ENCODE measurements around the gene YKT6.

Gene YKT6

DNA sequence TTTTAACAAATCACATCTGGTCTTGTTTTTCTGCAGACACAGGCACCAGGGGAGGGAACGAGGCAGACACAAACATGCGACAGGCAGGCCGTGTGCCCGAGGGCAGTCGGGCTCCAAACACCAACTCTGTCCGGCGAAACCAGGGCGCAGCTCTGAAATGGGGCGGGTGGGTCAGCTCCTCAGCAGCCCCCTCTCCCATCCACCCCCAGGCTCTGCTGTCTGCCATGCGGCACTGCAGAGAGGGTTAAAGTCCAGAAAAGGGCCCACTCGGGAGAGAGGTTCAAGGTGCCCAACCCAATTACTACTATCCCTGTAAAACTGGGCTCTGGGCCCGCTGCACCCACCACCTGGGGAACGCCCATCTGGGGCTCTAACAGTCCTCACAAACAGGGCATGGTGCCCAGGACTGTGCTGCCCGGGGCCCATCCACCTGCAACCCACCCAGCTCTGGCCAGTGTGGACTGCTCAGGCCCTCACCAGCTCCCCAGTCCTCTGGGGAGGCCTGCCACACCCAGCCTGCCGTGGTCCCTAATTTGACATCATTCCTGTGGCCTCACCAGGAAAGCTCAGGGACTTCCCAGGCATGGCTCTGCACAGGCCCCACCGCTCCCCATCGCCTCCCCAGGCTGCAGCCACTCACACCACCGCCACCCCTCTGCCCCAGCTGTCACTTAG is 18.7 kb downstream of the YKT6 start:
- Histone ChIP-seq H3F3A (ENCODE audit: insufficient read depth, low read length) (no peaks in the 10 kb centered on the region), H3K9me3 (replicated peaks; ENCODE audit: insufficient read depth, low read length) (no peaks in the 10 kb centered on the region), H3K4me3 (ENCODE audit: low read length) (no peak overlapping the region), H3K9me2 (replicated peaks; ENCODE audit: insufficient read depth, low read length) (no peaks in the 10 kb centered on the region), H3K27ac (ENCODE audit: low read length) (no peak overlapping the region), H3K79me2 (ENCODE audit: low read length) (no peaks in the 10 kb centered on the region), H4K20me1 (ENCODE audit: insufficient read depth, low read length) (no peaks in the 10 kb centered on the region), H2AFZ (ENCODE audit: low read length) (no peak overlapping the region), H3K9ac (ENCODE audit: low read length) (no peak overlapping the region), H3K36me3 (replicated peaks; ENCODE audit: insufficient read depth, low read length) (no peaks in the 10 kb centered on the region), H3K4me2 (ENCODE audit: low read depth, low read length) (no peak overlapping the region), H3K4me1 (ENCODE audit: low read length) (no peaks in the 10 kb centered on the region), H3K27me3 (replicated peaks; ENCODE audit: insufficient read depth, low read length) (peaks cover 36% of the 10 kb centered on the region)
- TF ChIP-seq EZH2phosphoT487 (IDR thresholded peaks at IDR 0.05; ENCODE audit: low read length) (no peak), EZH2 (optimal IDR thresholded peaks at IDR 0.05; ENCODE audit: low read depth, low read length) (no peak)
- TF ChIP-seq, protein P1, sequence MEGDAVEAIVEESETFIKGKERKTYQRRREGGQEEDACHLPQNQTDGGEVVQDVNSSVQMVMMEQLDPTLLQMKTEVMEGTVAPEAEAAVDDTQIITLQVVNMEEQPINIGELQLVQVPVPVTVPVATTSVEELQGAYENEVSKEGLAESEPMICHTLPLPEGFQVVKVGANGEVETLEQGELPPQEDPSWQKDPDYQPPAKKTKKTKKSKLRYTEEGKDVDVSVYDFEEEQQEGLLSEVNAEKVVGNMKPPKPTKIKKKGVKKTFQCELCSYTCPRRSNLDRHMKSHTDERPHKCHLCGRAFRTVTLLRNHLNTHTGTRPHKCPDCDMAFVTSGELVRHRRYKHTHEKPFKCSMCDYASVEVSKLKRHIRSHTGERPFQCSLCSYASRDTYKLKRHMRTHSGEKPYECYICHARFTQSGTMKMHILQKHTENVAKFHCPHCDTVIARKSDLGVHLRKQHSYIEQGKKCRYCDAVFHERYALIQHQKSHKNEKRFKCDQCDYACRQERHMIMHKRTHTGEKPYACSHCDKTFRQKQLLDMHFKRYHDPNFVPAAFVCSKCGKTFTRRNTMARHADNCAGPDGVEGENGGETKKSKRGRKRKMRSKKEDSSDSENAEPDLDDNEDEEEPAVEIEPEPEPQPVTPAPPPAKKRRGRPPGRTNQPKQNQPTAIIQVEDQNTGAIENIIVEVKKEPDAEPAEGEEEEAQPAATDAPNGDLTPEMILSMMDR (IDR thresholded peaks at IDR 0.05; ENCODE audit: low read length): no peak
- no peak for DNase-seq

DNA sequence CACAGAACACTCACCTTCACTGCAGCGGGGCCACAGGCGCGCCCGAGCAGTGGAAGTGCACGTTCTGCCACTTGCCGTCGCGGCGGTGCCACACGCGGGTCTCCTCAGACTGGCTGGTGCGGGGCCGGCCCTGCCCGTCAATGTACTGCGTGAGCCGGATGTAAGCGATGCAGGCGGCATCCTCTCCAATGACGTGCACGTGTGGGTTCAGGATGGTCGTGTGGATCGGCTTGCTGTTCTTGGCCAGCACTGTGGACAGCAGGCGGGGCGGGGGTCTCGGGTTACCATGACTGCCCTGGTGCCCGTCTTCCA is 19.2 kb downstream of the YKT6 start:
- Histone ChIP-seq H3K4me1 (ENCODE audit: low read length) (no peaks in the 10 kb centered on the region), H3K4me3 (ENCODE audit: low read length) (no peak overlapping the region)

DNA sequence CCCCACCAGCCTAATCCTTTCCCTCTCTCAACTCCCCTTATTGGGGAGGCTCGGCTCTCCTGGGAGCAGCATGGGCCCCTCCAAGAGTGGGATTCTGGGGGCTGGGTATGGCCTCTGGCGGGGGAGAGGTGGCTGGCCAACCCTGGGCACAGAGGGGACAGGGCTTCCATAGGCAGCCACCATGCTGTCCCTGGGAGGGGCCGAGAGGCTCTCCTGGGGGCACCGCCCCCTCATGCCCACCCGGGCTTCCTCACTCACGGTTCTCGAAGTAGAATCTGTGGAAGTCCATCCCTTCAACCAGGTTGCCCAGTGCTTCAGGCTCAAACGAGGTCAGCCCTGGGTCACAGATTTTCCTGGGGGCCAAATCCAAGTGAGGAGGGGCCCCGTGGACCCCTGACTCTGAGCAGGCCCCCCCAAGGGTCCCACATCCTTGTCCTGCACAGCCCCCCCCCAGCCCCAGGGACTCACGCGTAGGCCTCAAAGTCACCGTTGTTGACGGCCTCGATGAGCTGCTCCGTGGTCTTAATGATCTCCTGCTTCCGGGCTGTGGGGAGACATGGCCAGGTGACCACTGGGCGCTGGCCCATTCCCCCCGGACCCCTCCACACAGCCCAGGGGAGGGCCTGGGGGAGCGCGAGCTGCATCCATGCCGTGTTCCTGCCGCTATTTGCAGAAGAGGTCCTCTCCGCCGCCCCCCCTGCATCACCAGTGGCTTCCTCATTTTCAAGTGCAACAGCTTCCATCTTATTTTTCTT is 19.8 kb downstream of the YKT6 start:
- no peak overlapping the region for H3K9ac ChIP-seq (ENCODE audit: low read length)
- H3K36me3 ChIP-seq (replicated peaks; ENCODE audit: insufficient read depth, low read length): no peaks in the 10 kb centered on the region

More for the DNA sequence above, 19.2 kb downstream of the YKT6 start:
- no peaks in the 10 kb centered on the region for H4K20me1 ChIP-seq (ENCODE audit: insufficient read depth, low read length)
- no peak overlapping the region for H3K27ac ChIP-seq (ENCODE audit: low read length)
- no peak overlapping the region for H3K4me2 ChIP-seq (ENCODE audit: low read depth, low read length)
- H3F3A ChIP-seq (ENCODE audit: insufficient read depth, low read length): no peaks in the 10 kb centered on the region
- TF ChIP-seq EZH2phosphoT487 (IDR thresholded peaks at IDR 0.05; ENCODE audit: low read length) (no peak), EZH2 (optimal IDR thresholded peaks at IDR 0.05; ENCODE audit: low read depth, low read length) (no peak)
- TF ChIP-seq, protein P1 (IDR thresholded peaks at IDR 0.05; ENCODE audit: low read length): no peak
- H3K9me3 ChIP-seq (replicated peaks; ENCODE audit: insufficient read depth, low read length): no peaks in the 10 kb centered on the region
- H3K27me3 ChIP-seq (replicated peaks; ENCODE audit: insufficient read depth, low read length): peaks cover 41% of the 10 kb centered on the region
- H2AFZ ChIP-seq (ENCODE audit: low read length): no peak overlapping the region
- H3K79me2 ChIP-seq (ENCODE audit: low read length): no peaks in the 10 kb centered on the region
- no peaks in the 10 kb centered on the region for H3K9me2 ChIP-seq (replicated peaks; ENCODE audit: insufficient read depth, low read length)
- no peak for DNase-seq
- no peak overlapping the region for H3K9ac ChIP-seq (ENCODE audit: low read length)
- no peaks in the 10 kb centered on the region for H3K36me3 ChIP-seq (replicated peaks; ENCODE audit: insufficient read depth, low read length)

More for the DNA sequence above, 19.8 kb downstream of the YKT6 start:
- TF ChIP-seq, protein P1 (IDR thresholded peaks at IDR 0.05; ENCODE audit: low read length): no peak
- no peak for TF ChIP-seq EZH2phosphoT487 (IDR thresholded peaks at IDR 0.05; ENCODE audit: low read length)
- TF ChIP-seq EZH2 (optimal IDR thresholded peaks at IDR 0.05; ENCODE audit: low read depth, low read length): no peak
- no peaks in the 10 kb centered on the region for H3K9me2 ChIP-seq (replicated peaks; ENCODE audit: insufficient read depth, low read length)
- DNase-seq: no peak
- no peak overlapping the region for H3K27ac ChIP-seq (ENCODE audit: low read length)
- H3F3A ChIP-seq (ENCODE audit: insufficient read depth, low read length): no peaks in the 10 kb centered on the region
- H2AFZ ChIP-seq (ENCODE audit: low read length): no peak overlapping the region
- H3K79me2 ChIP-seq (ENCODE audit: low read length): no peaks in the 10 kb centered on the region
- no peaks in the 10 kb centered on the region for H4K20me1 ChIP-seq (ENCODE audit: insufficient read depth, low read length)
- H3K4me1 ChIP-seq (ENCODE audit: low read length): no peaks in the 10 kb centered on the region
- peaks cover 46% of the 10 kb centered on the region for H3K27me3 ChIP-seq (replicated peaks; ENCODE audit: insufficient read depth, low read length)
- no peaks in the 10 kb centered on the region for H3K9me3 ChIP-seq (replicated peaks; ENCODE audit: insufficient read depth, low read length)
- no peak overlapping the region for H3K4me2 ChIP-seq (ENCODE audit: low read depth, low read length)
- no peak overlapping the region for H3K4me3 ChIP-seq (ENCODE audit: low read length)

Data from MM.1S (cell line).